Measurements from ENCODE around the gene ATE1.

GRCh38 chr10:121959671-121960070 lies 31.8 kb upstream of the ATE1 start:
- TF ChIP-seq CTCF (IDR thresholded peaks at IDR 0.05): no peak
- TF ChIP-seq POLR2A (IDR thresholded peaks at IDR 0.05): no peak

Data from uterus (tissue), 2 donors.